DND-41 (cell line): ENCODE data around the gene ZCCHC9.

ENCODE experiments used
- ATAC-seq: fragments of 200-7000 bp; cut with Tn5 transposase; 3 replicates; pipeline ENCODE4 v1.9.1; 2021; ENCODE audit warnings: low read depth; ENCODE audit not compliant: insufficient read depth
- DNase-seq: peaks from one replicate; pipeline ENCODE4 v3.0.0-alpha.2; 2020
- H2AFZ ChIP-seq: 2 replicates; pipeline ENCODE4 v1.6.0; 2012; ENCODE audit warnings: low read depth, low read length
- H3K27ac ChIP-seq: 2 replicates; pipeline ENCODE4 v1.5.1; 2012; ENCODE audit warnings: low read length, inconsistent platforms
- H3K27me3 ChIP-seq: fragments of 200-600 bp; sonication (generic); 2 replicates; pipeline ENCODE4 v1.6.0; 2012; ENCODE audit warnings: low read length, mild to moderate bottlenecking, inconsistent platforms; ENCODE audit not compliant: insufficient read depth, poor library complexity
- H3K36me3 ChIP-seq: 2 replicates; pipeline ENCODE4 v1.5.1; 2012; ENCODE audit warnings: low read length, inconsistent platforms; ENCODE audit not compliant: insufficient read depth
- H3K4me1 ChIP-seq: 2 replicates; pipeline ENCODE4 v1.5.1; 2012; ENCODE audit warnings: mild to moderate bottlenecking, low read length; ENCODE audit not compliant: insufficient read depth
- H3K4me2 ChIP-seq: 2 replicates; pipeline ENCODE4 v1.6.0; 2012; ENCODE audit warnings: mild to moderate bottlenecking, moderate library complexity, low read length, inconsistent platforms; ENCODE audit not compliant: insufficient read depth
- H3K4me3 ChIP-seq, 2 experiments: fragments of 200-600 bp in 1 of 2; shearing (Covaris generic) in 1 of 2; 2 replicates each; pipeline ENCODE4 v1.5.1; 2012 to 2016; ENCODE audit warnings: inconsistent platforms in 2 of 2, low read length in 2 of 2, mild to moderate bottlenecking in 2 of 2, low read depth in 1 of 2, moderate library complexity in 1 of 2
- H3K79me2 ChIP-seq: 2 replicates; pipeline ENCODE4 v1.6.0; 2012; ENCODE audit warnings: low read length, inconsistent platforms; ENCODE audit not compliant: insufficient read depth
- H3K9ac ChIP-seq: 2 replicates; pipeline ENCODE4 v1.6.0; 2012; ENCODE audit warnings: low read depth, mild to moderate bottlenecking, inconsistent platforms, low read length, moderate library complexity
- H3K9me3 ChIP-seq: 2 replicates; pipeline ENCODE4 v1.5.1; 2012; ENCODE audit warnings: low read length, moderate library complexity, mild to moderate bottlenecking, inconsistent platforms; ENCODE audit not compliant: insufficient read depth, severe bottlenecking
- H4K20me1 ChIP-seq: 2 replicates; pipeline ENCODE4 v1.6.0; 2012; ENCODE audit warnings: low read length; ENCODE audit not compliant: insufficient read depth
- CTCF ChIP-seq: IDR thresholded peaks from 2 replicates; pipeline ENCODE4 v1.5.1; 2012; ENCODE audit warnings: borderline replicate concordance, low read length, moderate library complexity, mild to moderate bottlenecking; ENCODE audit not compliant: poor library complexity, severe bottlenecking; ENCODE audit errors: extremely low read depth
- EZH2 ChIP-seq: IDR thresholded peaks from 3 replicates; pipeline ENCODE4 v1.6.1; 2012; ENCODE audit warnings: borderline replicate concordance, low read depth, mild to moderate bottlenecking, moderate library complexity, low read length, inconsistent platforms; ENCODE audit not compliant: severe bottlenecking

The ZCCHC9 gene

GRCh38 chr5:81305785-81306184 lies 4.4 kb downstream of the ZCCHC9 start:
- Histone ChIP-seq H2AFZ (no peak overlapping the region), H3K36me3 (peaks cover 25% of the 10 kb centered on the region)
- no peak for ATAC-seq

GRCh38 chr5:81308836-81309235 lies 7.4 kb downstream of the ZCCHC9 start:
- TF ChIP-seq EZH2: no peak
- no peak for TF ChIP-seq CTCF
- Histone ChIP-seq H3K4me2 (no peak overlapping the region), H3K9me3 (no peaks in the 10 kb centered on the region), H2AFZ (no peak overlapping the region), H3K4me3 (no peak overlapping the region), H3K27ac (no peak overlapping the region), H3K27me3 (no peaks in the 10 kb centered on the region), H3K36me3 (peaks cover 52% of the 10 kb centered on the region), H3K9ac (no peak overlapping the region), H3K79me2 (peaks cover 11% of the 10 kb centered on the region; the same call in 1 of the 2 replicates), H4K20me1 (no peaks in the 10 kb centered on the region), H3K4me1 (no peaks in the 10 kb centered on the region)
- DNase-seq: no peak
- ATAC-seq: no peak

More at GRCh38 chr5:81305785-81306184, 4.4 kb downstream of the ZCCHC9 start:
- Histone ChIP-seq H3K27me3 (no peaks in the 10 kb centered on the region), H3K4me3 (no peak overlapping the region), H3K9me3 (no peaks in the 10 kb centered on the region), H3K4me1 (peaks cover 20% of the 10 kb centered on the region), H3K79me2 (peaks cover 41% of the 10 kb centered on the region), H3K27ac (no peak overlapping the region), H3K9ac (no peak overlapping the region), H3K4me2 (no peak overlapping the region), H4K20me1 (no peaks in the 10 kb centered on the region)
- TF ChIP-seq CTCF (no peak), EZH2 (no peak)
- no peak for DNase-seq

- ATAC-seq: no peak
- no peak overlapping the region for H3K9ac ChIP-seq
- H3K4me2 ChIP-seq: no peak overlapping the region
- H3K36me3 ChIP-seq: peaks cover 44% of the 10 kb centered on the region; the same call in 1 of the 2 replicates
- H3K9me3 ChIP-seq: no peaks in the 10 kb centered on the region
- H3K79me2 ChIP-seq: no peaks in the 10 kb centered on the region; the same call in 1 of the 2 replicates
- H3K27ac ChIP-seq: no peak overlapping the region
- H3K4me1 ChIP-seq: no peaks in the 10 kb centered on the region
- H2AFZ ChIP-seq: no peak overlapping the region
- no peaks in the 10 kb centered on the region for H3K27me3 ChIP-seq
- no peaks in the 10 kb centered on the region for H4K20me1 ChIP-seq
- no peak for TF ChIP-seq EZH2
- TF ChIP-seq CTCF: no peak
- DNase-seq: no peak
- no peak overlapping the region for H3K4me3 ChIP-seq
Measured at GRCh38 chr5:81310402-81311063, 9.1 kb downstream of the ZCCHC9 start.
